Measurements from ENCODE around the gene ZSCAN20. TPM values are rescaled to one million over a fixed set of nuclear protein-coding genes. Genes with fewer than 3 reads are reported as not detected.

ZSCAN20 gene
- total and polyA plus RNA-seq, 2 of the 4 experiments (the other 2 are of a cell fraction): 2.1 to 11.1 TPM

GRCh38 chr1:33425900-33426299, 46.5 kb upstream of the ZSCAN20 start:
- Histone ChIP-seq H3K4me2 (ENCODE audit: low read depth, low read length) (no peak overlapping the region), H3K4ac (ENCODE audit: low read depth, low read length) (no peak overlapping the region), H3K9me1 (ENCODE audit: insufficient read depth, low read length) (no peaks in the 10 kb centered on the region), H2AFZ (replicated peaks; ENCODE audit: low read length, poor library complexity) (no peak overlapping the region), H4K91ac (ENCODE audit: insufficient read depth, low read depth, low read length) (no peak overlapping the region), H4K5ac (ENCODE audit: low read depth, low read length) (no peak overlapping the region), H3K56ac (ENCODE audit: extremely low read depth, insufficient read depth, low read length) (no peak overlapping the region), H2BK120ac (ENCODE audit: low read depth, low read length) (no peak overlapping the region), H4K20me1 (ENCODE audit: insufficient read depth, low read length) (no peaks in the 10 kb centered on the region), H2BK20ac (ENCODE audit: low read depth, low read length) (no peak overlapping the region), H2AK9ac (replicated peaks; ENCODE audit: low read depth, low read length, poor library complexity) (no peak overlapping the region), H3K23ac (ENCODE audit: low read depth, low read length) (no peak overlapping the region), H3K4me1 (ENCODE audit: control insufficient read depth, insufficient read depth, low read length) (peaks cover 5% of the 10 kb centered on the region), H4K8ac (ENCODE audit: low read depth in 2 of 2, low read length in 2 of 2) (no peak overlapping the region), H3K27ac (ENCODE audit: insufficient read depth, low read length) (no peak overlapping the region), H3K9ac (ENCODE audit: low read depth, low read length) (no peak overlapping the region), H3K18ac (ENCODE audit: low read depth, low read length) (no peak overlapping the region), H3K9me3 (ENCODE audit: control insufficient read depth, insufficient read depth, low read length) (no peaks in the 10 kb centered on the region), H3K14ac (replicated peaks; ENCODE audit: low read depth, low read length) (no peak overlapping the region), H2AK5ac (ENCODE audit: low read depth, low read length) (no peak overlapping the region), H3K27me3 (ENCODE audit: control insufficient read depth, insufficient read depth, low read length) (no peaks in the 10 kb centered on the region), H3K79me1 (ENCODE audit: low read depth in 1 of 2, low read length in 2 of 2) (peaks cover 16 to 24% of the 10 kb centered on the region in 2 experiments), H2BK15ac (ENCODE audit: low read depth, low read length) (no peak overlapping the region), H3K4me3 (ENCODE audit: insufficient read depth, low read depth, low read length) (no peak overlapping the region), H2BK5ac (ENCODE audit: low read depth, low read length, poor library complexity, severe bottlenecking) (no peak overlapping the region), H3K36me3 (ENCODE audit: control insufficient read depth, insufficient read depth, low read length) (no peaks in the 10 kb centered on the region)
- CTCF ChIA-PET: no interaction called here
- intact Hi-C loops (cut with micrococcal nuclease): no loop called here
- TF ChIP-seq ELK1 (IDR thresholded peaks at IDR 0.05; ENCODE audit: borderline replicate concordance, low read depth, low read length): no peak
- TF ChIP-seq USF2 (IDR thresholded peaks at IDR 0.05; ENCODE audit: low read depth, low read length): no peak
- no peak for TF ChIP-seq BHLHE40 (IDR thresholded peaks at IDR 0.05; ENCODE audit: low read depth, low read length)
- dilution Hi-C loops (cut with HindIII; ENCODE audit: low sequenced_read_pairs, unreplicated experiment): no loop called here
- ATAC-seq (ENCODE audit: low read depth): no peak
- POLR2A ChIA-PET (ENCODE audit: unreplicated experiment): no interaction called here
- BruUV-seq (replicated peaks): no TSS peak
- no CpG with 5 or more reads among the region's 2 CpGs for WGBS, 2 experiments (ENCODE audit: extremely low coverage in 2 of 2, insufficient read length in 1 of 2)
- in situ Hi-C loops (cut with MboI; ENCODE audit: low sequenced_read_pairs): no loop called here
- no peak for DNase-seq

All from IMR-90 (cell line).